HG03575 (cell line): ENCODE measurements around the gene RNF5.
"Not testable (repeated sequence)": the region's sequence is repeated elsewhere in the genome, so short reads cannot be mapped to it uniquely, and the experiment has no call there.

ENCODE experiments used
- ATAC-seq: cut with Tn5 transposase; IDR thresholded peaks from one replicate; pipeline ENCODE4 v1.9.1; 2021; ENCODE audit not compliant: unreplicated experiment, insufficient number of reproducible peaks, low FRiP score; ENCODE audit errors: extremely low read depth

The RNF5 gene, protein sequence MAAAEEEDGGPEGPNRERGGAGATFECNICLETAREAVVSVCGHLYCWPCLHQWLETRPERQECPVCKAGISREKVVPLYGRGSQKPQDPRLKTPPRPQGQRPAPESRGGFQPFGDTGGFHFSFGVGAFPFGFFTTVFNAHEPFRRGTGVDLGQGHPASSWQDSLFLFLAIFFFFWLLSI

DNA sequence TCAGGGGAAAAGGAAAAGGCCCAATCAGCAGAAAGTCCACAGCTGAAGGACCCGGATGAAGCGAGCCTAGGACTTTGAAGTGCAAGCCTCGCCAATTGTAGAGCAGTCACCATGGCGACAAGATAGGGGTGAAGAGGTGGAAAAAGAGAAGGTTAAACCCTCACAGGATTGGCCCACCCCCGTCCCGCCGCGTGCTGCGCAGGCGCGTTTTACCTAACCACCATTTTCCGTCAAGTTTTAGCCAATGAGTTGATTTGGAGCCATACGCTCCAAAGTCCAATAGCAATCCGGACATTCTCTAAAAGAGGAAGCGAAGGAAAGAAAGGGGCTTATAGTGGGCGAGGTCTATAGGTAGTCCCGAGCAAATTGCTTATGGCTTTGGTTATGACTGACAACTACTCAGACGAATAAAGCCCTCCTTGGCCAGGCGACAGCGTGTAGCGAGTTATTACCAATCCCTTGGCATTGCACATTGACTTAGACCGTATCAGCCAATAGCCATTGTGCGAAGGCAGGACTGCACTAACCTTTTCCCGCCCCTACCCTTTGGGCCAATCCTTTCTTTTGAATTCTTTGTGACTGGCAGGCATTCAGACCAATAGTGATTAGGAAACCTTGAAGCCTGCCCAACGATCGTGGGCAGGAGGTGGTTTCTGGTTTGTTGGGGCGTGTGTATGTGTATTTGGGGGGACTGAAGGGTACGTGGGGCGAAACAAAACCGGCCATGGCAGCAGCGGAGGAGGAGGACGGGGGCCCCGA is at the start of gene RNF5:
TSS of gene RNF5 (plus strand) at position 618 of the 759 bp plus-strand sequence. CDS start at position 725, 107 bp downstream.
- peak; percentile 55 for ATAC-seq

DNA sequence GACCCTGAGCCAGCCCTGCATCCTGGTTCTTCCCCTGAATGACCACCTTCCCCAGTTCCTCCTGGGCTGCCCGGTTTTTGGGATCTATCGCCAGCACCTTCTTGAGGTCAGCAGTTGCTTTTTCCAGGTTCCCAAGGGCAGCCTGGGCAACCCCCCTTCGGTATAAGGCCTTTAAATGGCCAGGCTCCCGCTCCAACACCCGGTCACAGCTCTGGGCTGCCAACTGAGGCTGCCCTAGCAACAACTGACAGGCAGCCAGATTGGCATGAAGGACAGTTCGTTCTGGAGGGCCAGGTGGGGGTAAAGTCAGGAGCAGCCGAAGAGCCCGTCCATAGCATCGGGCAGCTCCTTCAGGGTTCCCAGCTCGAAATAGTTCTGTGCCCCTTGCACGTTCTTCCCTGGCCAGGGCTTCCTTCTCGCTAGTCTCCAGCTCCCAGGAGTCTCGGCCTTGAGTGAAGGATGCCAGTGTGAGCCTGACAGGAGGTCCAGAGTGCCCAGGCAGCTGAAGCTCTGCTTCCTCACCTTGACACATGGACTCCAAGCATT is 49.4 kb upstream of the RNF5 start:
- no peak for ATAC-seq

DNA sequence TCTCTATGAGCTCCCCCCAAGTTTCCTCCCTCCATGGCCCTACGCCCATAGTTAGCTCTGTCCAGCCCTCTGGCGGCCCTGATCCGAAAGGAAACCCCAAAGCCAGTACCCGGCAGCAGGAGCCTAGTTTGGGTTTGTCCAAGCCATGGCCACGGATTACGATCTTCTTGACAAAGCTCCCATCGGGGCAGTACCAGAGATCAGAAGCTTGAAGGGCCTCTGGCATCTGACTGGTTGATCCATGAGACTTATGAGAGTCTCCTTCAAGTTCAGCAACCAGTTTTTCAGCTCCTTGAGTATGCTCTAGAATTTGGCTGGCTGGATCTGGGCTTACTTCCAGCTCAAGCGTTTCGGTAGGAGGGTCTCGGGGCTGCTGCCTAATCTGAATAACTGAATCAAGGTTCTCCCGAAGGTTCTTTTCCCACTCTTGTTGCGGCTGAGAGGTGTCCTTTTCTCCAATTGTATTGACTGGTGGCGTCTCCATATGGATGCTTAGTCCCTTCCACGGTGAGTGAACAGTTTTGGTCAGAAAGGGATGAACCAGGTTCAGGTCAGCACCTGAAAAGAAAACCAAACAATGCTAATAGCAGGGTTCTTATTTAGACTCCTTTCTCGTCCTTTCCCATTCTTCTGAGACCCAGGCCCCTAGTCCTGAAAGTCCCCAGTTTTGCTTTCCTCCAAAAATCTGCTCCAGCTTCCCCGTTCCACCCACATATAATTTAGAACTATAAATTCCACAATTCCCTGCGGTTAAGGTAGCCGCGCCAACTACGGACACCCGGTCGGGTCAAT is 48.7 kb upstream of the RNF5 start:
- no peak for ATAC-seq

DNA sequence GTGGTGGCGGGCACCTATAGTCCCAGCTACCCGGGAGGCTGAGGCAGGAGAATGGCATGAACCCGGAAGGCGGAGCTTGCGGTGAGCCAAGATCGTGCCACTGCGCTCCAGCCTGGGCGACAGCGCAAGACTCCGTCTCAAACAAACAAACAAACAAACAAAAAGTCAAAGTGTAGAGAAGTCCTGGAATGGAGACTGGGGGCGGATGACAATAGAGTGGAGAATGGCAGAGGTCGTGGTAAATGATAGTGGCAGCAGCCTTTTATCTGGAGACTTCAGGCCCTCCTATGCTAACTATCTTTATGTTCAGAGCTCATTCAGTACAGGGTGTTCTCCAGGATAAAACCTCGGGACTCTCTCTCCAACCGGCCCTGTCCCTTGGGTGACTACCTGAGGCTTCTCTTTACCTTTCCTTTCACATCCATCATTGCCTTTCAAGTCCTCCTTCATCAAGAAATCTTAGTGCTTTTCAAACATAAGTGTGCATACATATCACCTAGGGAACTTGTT is 46.7 kb upstream of the RNF5 start:
- ATAC-seq, result no peak

DNA sequence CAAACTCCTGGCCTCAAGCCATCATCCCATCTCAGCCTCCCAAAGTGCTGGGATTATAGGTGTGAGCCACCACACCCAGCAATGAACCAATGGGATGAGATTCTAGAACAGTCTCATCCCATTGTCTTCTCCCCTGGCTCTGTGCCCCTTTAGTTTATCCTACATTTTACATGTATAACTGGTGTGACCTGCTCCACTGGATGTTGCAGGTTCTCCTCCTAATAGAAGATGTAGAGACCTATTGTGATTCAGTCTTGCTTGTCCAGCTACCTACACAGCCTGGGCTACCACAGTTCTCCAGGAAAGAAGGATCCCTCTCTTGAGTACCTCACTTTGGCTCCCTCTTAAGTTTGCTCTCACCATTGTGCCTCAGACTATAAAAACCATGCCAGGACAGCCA is 46.1 kb upstream of the RNF5 start:
- no peak for ATAC-seq

DNA sequence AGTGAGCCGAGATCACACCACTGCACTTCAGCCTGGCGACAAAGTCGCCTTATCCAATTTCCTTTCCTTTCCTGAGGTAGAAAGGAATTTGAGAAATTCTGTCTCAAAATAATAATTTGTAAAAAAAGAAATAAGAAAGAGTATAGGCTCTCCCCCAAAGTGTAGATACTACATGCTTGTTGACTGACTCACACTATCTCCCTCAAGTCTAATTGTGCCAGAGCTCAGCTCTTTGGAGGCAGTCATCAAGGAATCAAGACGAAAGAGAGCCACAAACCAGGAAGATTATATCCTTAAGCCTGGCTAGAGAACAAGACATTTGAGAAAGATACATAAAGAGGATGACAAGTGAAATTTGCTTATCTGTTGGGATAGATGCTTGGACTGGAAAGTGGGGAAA is 44.4 kb upstream of the RNF5 start:
- ATAC-seq, result no peak

DNA sequence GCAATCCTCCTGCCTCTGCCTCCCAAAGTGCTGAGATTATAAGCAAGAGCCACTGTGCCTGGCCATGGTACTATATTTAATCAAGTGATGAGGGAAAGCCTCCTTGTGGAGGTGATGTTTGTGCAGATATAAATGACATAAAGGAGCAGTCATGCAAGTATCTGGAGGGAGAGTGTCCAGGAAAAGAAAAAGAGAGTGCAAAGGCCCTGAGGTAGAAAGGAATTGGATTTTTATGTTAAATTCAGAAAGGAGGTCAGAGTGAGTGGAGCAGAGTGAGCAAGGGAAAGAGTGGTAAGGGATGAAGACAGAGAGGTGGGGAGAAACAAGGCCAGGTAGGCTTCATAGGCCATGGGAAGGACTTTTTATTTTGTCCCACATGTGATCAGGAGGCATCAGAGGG is 40.8 kb upstream of the RNF5 start:
- ATAC-seq, result no peak

DNA sequence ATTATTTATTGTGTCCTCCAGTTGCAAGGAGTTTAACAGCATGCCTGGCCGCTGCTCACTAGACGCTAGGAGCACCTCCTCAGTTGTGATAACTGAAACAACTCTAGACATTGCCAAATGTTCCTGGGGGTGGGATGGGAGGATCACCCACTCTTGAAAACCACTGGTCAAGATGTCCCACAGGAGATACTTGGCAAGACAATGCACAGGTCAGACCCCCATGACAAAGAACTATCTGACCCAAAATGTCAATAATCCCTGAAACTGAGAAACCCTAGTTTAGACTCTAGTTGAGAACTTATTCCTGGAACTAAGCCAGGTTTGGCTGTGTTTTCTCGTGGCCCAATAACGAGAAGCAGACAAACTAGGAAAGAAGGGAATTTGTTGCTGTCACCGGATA is 38.6 kb upstream of the RNF5 start:
- ATAC-seq, result no peak

DNA sequence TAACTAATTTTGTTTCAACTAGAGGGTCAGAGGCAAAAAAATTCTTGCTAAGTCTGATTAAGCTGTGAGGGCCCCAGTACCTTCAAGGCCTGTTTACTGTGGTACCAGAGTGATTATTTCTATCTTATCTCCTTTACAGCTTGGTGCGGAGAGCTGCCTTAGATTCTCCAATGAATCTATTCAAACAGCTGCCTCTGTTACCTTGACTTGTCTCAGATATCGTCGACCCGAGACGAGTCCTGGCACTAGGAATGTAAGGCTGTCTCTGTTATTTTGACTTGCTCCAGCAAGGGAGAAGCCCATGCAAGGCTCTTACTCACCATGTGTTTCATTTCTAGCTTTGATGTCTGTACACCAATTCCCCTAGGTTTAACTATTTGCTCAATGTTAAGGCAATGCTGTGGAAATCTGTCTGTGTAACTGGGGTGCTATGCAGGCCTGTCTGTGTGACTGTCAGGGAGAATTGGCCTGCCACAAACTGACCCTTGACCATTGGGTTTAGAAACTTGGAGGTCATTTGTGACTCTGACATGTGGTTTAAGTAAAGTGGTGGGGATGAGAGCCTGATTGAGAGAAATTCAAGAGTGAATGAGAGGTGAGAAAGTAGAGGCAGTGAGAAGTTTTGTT is 37.7 kb upstream of the RNF5 start:
- no peak for ATAC-seq

DNA sequence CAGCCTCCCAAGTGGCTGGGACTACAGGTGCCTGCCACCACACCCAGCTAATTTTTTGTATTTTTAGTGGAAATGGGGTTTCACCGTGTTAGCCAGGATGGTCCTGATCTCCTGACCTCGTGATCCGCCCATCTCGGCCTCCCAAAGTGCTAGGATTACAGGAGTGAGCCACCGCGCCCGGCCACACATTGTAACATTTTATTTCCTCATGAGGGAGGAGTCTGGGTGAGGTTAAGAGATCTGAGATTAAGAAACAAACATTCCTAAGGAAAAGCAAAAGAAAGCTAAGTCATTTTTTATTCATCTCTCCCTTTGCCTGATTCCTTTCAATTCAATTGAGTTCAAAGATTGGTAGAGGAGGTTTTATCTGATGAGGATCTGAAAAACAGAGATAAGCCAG is 34.0 kb upstream of the RNF5 start:
- ATAC-seq, result not testable (repeated sequence)

DNA sequence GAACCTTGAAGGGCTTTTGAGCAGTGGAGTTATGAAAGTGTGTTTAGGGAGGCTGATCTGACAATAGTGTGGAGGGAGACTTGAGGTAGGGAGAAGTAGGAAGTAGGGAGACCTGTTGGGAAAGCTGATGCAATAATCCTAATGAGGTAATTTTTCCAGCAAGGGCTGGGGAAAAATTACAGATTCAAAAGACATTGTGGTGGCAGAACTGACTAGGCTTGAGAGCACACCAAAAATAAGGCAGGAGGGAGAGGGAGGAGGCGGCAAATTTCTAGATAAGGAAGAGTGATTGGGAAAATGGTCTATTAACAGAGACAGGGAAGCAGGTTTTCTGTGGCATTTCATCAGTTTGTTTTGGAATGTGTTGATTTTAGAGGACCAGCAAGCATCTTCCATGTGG is 31.9 kb upstream of the RNF5 start:
- no peak for ATAC-seq

DNA sequence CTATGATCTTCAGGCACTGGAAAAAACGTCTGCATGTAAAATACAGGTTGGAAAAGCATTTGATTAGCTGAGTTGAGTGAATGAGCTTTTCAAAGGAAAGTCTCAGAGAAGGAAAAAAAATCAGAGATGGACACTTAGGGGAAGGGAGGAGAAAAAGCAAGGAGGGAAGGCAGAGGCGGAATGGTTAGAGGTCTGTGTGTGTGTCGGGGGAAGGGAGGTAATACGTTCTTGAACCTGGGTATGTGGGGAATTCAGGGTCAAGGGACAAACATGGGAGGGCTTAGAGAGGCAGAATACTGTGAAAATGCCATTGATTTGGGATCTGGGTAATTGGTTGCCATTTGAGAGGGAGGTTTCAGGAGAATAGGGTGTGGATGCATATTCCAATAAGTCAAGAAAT is 31.5 kb upstream of the RNF5 start:
- ATAC-seq, result no peak

DNA sequence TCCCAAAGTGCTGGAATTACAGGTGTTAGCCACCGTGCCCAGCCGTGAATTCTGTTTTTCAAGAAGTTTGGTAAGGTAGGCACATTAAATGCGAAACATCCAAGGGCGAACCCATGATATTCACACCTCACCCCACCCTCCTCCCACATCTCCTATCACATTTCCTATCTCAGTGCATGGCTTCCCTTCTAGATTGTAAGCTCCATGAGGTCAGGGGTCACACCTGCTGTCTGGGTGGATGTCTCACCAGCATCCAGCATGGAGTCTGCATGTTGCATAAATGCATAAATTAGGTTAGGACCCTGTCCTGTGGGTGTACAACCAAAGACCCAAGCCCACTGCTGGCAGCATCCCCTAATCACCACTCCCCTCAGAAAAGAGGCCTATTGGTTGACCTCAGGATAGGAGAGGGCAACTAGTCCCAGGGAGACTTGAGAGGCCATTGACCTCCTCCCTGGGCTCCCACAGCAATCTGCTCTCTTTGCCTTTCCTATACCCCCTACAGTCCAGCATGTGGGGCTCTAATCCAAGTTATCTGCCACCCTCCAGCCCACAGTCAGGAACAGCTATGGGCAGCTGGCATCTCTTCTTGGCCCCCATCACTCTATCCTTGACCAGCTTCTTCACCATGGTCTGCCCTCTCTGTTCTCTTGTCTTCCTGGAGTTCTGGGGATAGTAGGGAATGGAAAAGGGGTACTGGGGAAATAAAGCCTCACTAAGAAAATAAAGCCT is 30.6 kb upstream of the RNF5 start:
- ATAC-seq, result no peak

DNA sequence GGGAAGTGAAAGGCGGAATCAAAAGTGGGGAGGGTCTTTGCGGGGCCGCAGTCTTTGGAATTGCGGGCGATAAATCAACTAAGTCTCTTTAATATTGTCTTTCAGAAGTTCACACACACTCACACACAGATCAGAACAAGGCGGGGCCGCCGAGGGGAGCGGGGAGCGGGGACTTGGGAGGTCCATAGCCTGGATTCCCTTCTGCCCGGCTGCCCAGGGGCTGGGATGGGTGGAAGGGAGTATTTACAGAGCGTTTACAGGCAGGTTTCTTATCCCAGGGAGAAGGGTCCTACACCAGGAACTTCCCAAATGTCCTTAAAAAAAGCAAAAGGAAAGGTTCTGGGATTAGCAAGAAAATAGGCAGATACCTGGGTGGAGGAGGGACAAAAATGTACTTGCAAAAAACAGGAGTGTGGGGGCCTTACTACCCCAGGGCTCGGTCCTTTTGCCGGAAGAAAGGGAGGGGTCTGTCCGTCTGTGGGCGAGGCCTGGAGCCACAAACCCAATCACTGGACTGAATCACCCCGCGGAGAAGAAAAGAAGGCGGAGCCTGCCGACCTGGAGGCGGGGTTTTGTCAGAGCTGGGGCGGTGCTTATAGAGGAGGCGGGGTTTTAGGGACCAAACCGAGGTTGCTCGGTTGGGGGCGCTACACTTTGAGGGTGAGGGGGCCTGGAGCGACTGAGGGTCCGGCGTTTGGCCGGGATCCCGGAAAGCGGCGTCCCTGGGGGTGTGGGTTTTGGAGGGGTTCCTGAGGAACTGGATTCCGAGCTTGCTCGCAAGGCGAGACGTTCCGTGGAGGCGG is 29.7 kb upstream of the RNF5 start:
- no peak for ATAC-seq

DNA sequence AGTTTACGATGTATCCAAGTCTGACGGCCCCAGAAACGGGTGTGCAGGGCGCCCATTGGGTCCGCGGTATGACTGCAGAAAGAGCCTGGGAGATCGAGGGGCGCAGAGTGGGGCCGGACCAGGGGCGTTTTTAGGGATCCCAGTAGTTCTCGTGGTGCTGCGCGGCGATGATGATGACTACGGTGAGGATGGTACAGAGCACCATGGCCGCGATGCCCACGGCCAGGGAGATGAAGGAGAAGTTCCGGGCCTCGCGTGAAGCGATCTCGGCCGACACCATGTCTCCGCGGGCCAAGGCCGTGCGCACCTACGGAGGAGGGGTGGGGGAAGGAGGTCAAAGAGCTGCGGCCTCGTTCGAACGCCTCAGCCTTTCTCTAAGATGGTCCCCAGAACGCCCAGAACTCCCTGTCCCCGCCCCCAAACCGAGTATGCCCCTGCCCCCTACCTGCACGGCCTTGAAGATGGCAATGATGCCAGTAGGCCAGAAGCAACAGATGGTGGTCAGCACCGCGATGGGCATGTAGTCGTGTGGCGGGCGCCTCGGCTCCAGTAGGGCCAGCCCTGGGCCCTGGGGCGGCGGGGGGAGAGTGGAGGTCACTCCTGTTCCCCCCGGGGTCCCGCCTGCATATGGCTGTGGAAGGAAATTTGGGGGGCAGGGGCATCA is 29.0 kb upstream of the RNF5 start:
- no peak for ATAC-seq

DNA sequence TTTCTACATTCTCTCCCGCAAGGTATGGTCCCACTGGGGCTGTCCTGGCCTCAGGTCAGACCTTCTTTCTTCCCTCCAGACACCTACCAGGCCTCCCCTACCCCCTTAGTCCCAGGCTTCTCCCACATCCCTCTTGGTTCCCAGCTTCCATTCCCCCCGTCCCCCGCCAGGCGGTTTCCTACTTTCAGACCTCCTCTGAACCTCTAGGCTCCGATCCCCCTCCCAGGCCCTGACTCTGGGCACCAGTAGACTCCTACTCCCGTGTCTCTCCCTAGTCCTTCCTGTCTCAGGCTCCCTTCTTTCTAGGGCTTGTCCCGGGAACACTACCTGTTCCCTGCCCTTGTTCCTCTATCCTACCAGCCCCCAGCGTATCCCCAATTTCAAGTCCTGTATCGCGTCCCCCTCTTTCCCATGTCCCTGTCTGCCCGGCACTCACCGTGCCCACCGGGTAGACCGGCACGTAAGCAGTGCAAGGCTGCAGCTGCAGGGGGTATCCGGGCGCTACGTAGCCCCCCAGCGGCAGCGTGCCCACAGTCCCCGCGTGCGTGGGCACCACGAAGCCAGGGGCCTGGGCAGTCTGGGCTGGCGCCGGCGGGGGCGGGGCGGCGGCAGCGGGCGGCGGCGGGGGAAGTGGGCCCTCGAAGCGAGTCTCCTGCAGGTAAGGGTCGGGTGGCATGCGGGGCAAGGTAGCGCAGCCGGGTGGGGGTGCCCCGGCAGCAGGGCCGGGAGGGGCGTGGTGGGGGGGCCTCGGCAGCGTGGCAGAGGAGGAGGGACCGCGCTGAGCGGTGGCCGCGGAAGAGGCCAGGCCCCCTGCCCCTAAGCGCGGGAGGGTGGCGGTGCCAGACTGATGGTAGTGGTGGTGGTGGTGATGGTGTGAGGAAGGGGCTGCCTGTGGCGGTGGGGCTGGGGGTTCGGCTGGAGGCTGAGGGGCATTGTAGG is 28.0 kb upstream of the RNF5 start:
- no peak for ATAC-seq
